Hippocampal formation (tissue), 2 donors: ENCODE measurements around the gene ADAMTSL3.

Experiments used
- DNase-seq, 2 donors: peaks; one replicate each; lab custom pipeline; 2025; lab: John Stamatoyannopoulos, UW

Gene ADAMTSL3

GRCh38 chr15:83708328-83708727 lies 54.4 kb downstream of the ADAMTSL3 start:
- DNase-seq: no peak

- no peak for DNase-seq
Observed at GRCh38 chr15:83709241-83709640, 55.3 kb downstream of the ADAMTSL3 start.

- DNase-seq: no peak
Observed at GRCh38 chr15:83709811-83710210, 55.9 kb downstream of the ADAMTSL3 start.

- no peak for DNase-seq
Observed at GRCh38 chr15:83710452-83710851, 56.5 kb downstream of the ADAMTSL3 start.

GRCh38 chr15:83711236-83711635 lies 57.3 kb downstream of the ADAMTSL3 start:
- DNase-seq: no peak

GRCh38 chr15:83713242-83713641 lies 59.3 kb downstream of the ADAMTSL3 start:
- no peak for DNase-seq

GRCh38 chr15:83714939-83715628 lies 61.2 kb downstream of the ADAMTSL3 start:
- DNase-seq: no peak

GRCh38 chr15:83716605-83717004 lies 62.7 kb downstream of the ADAMTSL3 start:
- DNase-seq: no peak

GRCh38 chr15:83717010-83717409 lies 63.1 kb downstream of the ADAMTSL3 start:
- DNase-seq: no peak

- peak in 1 of 2 donors; percentile 12 for DNase-seq
Observed at GRCh38 chr15:83720468-83720867, 66.5 kb downstream of the ADAMTSL3 start.

GRCh38 chr15:83721031-83721430 lies 67.1 kb downstream of the ADAMTSL3 start:
- no peak for DNase-seq

- DNase-seq: no peak
Observed at GRCh38 chr15:83721981-83722380, 68.1 kb downstream of the ADAMTSL3 start.

- no peak for DNase-seq
Observed at GRCh38 chr15:83723216-83723615, 69.3 kb downstream of the ADAMTSL3 start.

GRCh38 chr15:83732196-83732595 lies 78.3 kb downstream of the ADAMTSL3 start:
- DNase-seq: no peak

- DNase-seq: no peak
Observed at GRCh38 chr15:83732770-83733169, 78.8 kb downstream of the ADAMTSL3 start.

GRCh38 chr15:83733206-83733605 lies 79.3 kb downstream of the ADAMTSL3 start:
- DNase-seq: no peak

GRCh38 chr15:83733691-83734090 lies 79.8 kb downstream of the ADAMTSL3 start:
- DNase-seq: no peak

GRCh38 chr15:83734487-83734886 lies 80.6 kb downstream of the ADAMTSL3 start:
- DNase-seq: no peak

GRCh38 chr15:83739629-83740028 lies 85.7 kb downstream of the ADAMTSL3 start:
- DNase-seq: no peak

- no peak for DNase-seq
Observed at GRCh38 chr15:83745771-83746170, 91.8 kb downstream of the ADAMTSL3 start.

- DNase-seq: no peak
Observed at GRCh38 chr15:83746231-83746630, 92.3 kb downstream of the ADAMTSL3 start.

GRCh38 chr15:83747050-83747717 lies 93.3 kb downstream of the ADAMTSL3 start:
- peak; percentile 1 to 7 for DNase-seq

- DNase-seq: no peak
Observed at GRCh38 chr15:83747718-83748110, 93.8 kb downstream of the ADAMTSL3 start.
